ENCODE data around the gene TEAD1.

- no peak for TF ChIP-seq CTCF (IDR thresholded peaks at IDR 0.05)
- TF ChIP-seq SIN3A (IDR thresholded peaks at IDR 0.05; ENCODE audit: borderline replicate concordance, insufficient read depth, low read depth, low read length), result no peak
- TF ChIP-seq TCF7L2 (IDR thresholded peaks at IDR 0.05; ENCODE audit: low read depth, low read length), result no peak
- TF ChIP-seq POLR2AphosphoS5 (IDR thresholded peaks at IDR 0.05; ENCODE audit: low read depth, low read length), result no peak
These were observed 76.0 kb downstream of the TEAD1 start for GRCh38 chr11:12750181-12750580.
